Ureter (tissue), 1 donor: ENCODE data around the gene PARK7. TPM values are rescaled to one million over a fixed set of nuclear protein-coding genes. Genes with fewer than 3 reads are reported as not detected.

Experiments
- DNase-seq: peaks from one replicate; pipeline ENCODE4 v3.0.0-alpha.2; 2020; ENCODE audit warnings: low spot score
- total RNA-seq: library from RNA; stranded (reverse); gene quantifications from one replicate; pipeline ENCODE4 v1.2.4, GENCODE V29; 2023
- donor health status: DM: yes; HTN: yes; CAD: no.

Gene PARK7
- total RNA-seq, 1 donor from 2014 or later, result 271 TPM

DNA sequence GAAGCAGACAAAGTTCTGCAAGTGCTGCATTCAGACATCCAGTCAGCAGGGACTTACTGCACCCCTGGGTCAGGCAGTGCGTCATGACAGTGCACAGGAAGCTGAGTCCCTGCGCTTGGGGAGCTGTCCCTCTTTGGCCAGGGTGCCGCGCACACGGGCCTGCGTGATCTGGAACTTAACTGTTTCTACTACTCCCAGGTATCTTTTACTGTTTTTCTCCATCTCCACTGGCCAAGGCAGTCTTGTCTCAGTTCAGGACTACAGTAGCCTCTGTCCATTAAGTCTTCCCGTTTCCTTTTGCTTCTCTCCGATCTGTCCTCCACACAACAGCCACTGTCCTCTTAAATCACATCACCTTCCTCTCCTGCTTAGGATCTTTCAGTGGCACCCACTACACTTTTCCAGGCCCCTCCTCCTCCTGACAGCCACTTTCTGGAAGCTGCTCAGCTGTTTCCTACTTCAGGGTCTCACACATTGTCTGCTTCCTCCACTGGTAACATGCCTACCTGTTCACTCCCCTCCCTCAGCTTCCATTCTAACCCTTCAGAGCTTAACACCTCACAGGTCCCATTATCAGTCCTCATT, 48.7 kb downstream of the PARK7 start:
- DNase-seq, result no peak

DNA sequence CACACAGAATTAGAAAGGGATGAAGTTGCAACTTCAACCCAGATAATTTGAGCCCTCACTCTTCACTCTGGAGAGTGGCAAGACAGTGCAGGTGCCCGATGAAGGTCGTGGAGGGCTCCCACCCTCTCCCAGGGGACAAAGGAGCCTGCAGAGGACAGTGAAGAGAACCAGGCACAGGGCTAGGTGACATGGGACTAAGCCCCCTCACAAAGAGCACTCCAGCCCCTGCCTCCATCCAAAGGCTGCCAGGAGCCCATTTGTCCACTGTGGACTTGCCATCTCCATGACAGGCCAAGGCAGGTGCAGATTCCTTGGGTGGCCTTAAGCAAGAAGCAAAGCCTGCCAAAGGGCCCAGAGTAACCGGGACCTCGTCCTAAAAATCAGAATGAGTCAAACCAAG, 49.5 kb downstream of the PARK7 start:
- DNase-seq, result no peak

DNA sequence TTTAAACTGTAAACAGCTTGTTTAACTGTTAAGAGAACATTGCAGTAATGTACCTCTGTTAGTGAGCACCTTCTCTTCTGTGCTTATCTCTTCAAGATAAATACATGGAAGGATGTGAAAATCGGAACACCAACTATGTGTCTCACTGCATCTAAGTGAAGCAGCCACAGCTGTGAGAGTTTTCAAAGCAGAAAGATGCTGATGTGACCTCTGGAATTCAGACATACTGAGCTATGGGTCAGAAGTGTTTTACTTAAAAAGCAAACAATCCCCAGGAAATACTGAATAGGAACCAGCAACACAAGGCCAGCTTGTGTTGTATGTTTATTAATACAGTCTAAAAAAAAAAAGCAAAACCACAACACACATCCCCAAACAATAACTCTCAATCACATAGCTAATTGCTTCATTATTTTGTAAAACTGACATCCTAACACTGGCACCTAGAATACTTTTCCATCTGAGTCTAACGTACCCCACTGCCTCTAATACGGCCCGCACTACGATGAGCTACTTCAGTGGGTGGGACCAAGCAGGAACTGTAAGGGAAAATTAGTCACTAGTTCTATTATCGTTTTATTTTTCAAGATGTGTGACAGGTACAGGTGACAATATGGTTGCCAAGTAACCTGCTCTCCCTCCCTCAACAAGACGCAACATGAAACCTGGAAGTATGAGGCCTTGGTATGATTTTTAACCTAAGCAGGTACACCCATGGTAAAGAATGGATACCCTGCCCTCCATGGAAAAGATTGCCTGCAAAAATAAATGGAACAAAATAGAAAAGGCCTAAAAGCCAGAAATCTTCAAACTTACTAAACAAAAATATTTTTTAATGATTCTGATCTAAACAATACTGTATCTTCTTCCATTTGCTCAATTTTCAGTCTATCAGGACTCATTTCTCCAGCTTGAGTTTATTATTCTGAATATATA, 50.7 kb downstream of the PARK7 start:
- no peak for DNase-seq

DNA sequence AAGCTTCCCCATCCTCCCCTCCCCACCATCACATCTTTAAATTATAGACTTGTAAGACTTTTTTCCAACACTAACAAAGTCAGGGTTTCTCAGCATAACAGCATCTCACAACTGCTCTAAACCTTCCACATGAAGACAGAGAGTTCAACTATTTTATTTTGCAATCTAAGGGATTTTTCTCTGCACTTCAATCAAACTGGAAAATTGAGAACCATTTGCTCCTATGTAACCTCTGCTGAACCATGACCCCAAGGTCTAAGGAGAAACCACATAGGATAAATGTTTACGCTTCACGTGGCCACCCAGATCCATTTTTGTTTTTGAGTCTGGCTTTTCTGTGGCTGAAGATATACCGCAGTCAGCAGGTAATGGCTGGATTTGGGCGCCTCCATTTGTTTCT, 51.4 kb downstream of the PARK7 start:
- no peak for DNase-seq

DNA sequence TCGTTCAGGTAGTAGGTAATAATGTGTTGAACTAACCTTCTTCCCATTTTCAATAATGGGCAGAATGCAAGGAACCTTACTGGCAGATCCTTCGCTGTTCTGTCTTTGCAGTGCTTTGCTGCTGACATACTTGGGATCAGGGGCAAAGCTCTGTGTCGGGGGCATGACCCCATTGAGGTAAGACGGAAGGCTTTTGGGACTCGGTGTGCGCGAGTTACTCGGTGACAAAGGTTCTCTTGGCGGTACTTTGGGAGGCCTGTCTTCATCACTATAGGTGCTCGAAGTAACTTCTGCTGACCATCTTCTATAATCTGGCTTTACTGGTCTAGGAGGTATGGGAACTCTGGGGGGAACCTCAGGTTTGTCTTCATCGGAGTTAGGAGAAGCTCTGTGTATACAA, 51.9 kb downstream of the PARK7 start:
- DNase-seq, result no peak

DNA sequence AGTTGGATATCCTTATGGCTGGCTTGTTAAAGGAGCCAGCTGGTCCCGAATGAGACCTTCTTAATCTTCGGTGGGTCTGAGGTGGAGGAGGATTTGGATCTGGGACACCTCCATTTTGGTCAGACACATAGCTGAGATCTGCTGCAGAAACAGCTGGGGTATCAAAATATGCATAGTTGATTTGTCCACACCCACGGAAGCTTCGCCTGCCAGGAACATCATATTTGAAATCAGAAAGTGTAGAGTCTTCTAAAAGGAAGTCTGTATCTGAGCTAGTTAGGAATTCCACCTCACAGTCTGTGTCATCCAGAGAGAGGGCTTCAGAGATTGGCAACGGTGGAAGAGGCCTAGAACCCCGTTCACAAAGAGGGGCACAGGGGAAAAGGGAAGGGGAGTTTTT, 52.3 kb downstream of the PARK7 start:
- DNase-seq, result no peak

DNA sequence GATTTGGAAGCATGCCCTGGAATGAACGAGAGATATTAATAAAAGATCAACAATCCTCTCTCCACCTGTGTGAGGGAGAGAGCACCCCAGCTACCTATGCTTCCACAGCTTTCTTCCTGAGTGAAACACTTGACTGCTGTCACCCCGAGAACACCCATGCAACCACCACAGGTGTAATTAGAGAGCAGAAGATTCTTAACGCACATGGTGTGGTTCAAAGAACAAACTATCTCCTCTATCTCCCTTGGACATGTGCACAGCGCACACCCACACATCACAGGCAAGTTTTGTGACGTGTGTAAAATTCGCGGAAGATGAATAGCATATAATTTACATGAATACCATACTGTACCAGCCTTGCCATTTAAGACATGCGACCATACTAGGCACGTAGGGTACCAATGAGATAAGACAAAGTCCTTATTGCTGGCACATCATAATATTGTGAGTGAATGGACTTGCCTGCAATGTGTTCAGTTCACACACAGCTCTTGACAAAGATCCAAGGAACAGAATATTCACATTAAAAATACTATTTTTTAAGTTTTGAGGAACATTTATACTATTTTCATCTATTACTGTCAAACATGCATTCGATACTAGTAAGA, 53.0 kb downstream of the PARK7 start:
- DNase-seq, result no peak

DNA sequence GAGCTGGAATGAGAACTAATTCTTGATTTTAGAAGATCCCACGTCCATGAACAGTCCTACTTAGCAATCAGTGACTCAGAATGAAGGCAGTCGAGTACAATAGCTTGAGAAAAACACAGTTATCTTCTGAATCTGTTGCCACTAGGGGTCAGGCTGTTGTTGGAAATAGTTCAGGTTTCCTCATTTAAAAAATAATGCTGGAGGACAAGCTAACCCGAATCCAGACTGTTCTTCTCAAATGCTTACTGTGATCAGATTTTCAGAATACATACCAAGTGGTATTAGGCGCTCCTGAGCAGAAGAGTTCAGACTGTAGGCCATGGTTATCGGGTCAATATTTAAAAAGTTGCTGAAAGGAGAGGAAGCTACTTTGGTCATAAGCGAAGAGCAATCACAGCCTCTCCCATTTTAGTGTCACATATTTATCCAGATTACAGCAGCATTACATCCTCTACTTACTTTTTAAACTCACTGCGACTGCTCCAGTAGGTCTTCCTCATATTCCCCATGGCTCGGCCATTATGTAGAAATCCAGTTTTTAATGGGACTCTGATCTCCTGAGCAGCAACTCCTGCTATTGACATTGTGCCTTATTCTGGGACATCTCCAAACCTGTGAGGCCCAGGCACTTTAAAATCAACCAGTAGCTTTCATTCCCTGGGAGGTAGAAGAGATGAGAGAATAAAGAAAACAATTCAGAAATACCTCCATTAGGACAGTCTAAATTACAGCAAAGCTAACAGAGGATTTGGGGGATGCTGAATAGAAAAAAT, 53.7 kb downstream of the PARK7 start:
- peak; percentile 69 for DNase-seq

DNA sequence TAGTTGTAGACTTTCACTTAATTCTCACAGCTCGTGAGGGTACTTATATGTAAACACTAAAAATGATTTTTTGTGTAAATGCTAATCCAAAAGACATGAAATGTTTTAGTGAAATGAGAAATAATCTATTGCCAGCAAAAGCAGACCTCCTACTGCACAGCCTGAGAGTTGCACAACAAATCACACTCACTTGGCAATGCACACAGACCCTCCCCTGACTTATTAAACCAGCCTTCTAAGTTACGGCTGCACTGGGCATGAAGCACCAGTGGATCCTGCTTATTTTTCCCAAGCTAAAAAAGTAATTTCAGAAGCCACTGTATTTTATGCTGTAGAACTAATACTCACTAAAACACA, 54.3 kb downstream of the PARK7 start:
- DNase-seq, result no peak

DNA sequence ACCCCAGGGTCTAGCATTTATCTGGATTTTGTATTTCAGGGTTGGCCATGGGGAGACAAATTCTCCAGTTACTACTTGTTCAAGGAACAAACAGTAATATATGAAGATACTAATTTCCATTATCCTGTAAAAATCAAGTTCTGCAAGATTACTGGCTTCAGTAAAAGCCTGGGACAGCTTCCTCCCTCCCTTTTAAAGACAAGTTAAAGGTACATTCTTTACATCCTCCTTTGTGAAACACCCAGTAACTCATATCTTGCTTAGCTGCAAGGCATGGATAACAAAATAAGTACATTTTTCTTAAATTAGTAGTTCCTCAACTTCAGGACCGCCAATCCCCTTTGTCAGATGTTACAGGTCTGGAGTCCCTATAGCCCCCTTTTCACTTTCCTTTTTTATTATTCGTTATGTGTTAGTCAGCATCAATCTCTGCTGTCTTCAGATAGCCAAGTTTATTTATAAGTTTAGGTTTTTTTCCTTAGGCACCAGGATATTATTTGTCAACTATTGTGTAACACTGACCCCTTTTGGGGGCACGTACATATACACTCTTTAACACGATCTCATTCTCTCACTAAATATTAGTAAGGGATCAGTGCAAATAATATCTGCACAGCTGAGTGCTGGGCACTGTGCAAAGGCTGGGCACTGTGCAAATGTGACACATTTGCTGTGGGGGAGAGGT, 54.8 kb downstream of the PARK7 start:
- DNase-seq, result no peak

DNA sequence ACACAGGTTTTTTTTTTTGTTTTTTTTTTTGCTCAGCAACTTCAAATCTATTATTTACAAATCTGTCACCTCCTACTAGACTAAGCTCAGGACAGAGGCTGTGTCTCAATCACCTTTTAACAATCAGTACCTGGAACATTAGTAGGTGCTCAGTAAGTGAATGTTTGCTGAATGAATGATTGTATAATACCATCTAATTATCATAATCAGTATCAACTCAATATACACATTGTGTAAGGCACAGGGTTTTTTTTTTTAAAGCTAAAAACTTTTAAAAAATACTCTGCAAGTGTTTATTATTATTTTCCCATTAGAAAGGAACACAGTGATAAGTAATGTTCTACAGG, 55.4 kb downstream of the PARK7 start:
- DNase-seq, result no peak

DNA sequence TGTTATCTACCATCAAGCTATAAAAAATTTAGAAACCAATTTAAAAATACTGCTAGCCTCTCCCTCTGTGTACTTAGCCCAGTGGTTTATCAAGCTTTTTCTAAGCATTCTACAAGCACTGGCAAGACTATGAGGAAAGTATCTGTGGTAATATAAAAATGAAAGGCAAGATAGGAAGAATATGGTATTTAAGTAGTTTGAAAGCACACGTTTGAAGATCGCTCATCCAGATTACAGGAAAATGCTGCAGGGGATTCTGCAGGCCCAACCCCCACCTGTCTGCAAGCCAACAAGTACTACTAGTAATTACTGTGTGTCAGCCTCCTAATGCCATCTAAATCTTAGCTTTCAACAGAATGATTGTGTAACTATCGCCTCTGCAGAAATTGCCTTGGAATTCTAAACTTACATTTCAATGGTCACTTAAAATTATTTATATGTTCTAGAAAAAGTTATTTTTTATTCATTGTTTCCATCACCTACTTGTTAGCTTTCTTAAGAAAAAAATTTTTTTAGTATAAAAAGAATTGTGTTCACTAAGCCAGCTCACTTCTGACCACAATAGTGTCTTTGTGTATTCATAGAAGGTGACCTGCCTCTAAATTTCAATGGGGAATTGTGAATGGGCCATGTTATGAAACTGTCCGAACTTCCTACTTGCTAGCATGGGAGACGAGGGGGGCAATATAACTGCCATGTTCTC, 56.1 kb downstream of the PARK7 start:
- no peak for DNase-seq

DNA sequence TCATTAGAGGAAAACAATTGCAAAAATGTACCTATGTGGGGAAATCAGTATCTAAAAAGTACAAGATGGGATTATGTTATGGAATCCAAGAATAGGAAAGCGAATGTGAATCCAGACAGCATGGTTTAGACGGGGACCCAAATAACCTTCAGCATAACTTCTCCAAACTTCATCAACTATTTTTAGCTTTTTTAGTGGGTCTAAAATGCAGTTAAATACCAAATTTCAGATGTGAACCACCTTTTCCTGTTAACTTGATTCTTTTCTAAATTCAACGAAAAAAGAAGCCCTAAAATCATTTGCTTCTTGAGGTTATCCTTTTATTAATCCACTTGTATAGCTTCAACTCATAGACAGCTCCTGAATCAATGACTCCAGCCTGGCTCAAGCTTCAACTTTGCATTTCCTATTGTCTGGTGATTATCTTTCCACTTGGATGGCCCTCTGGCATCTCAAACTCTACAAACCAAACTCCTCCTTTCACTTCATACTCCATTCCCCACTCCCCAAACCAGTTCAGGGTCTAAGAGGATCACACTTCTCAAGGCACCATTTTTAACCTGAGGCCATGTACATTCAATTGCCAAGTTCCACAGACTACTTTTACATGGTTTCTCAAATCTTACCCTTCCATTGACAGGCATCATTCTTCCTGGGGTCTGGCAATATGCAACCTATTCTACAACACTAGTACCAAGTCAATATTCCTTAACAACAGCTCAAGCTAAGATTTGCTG, 57.1 kb downstream of the PARK7 start:
- no peak for DNase-seq

DNA sequence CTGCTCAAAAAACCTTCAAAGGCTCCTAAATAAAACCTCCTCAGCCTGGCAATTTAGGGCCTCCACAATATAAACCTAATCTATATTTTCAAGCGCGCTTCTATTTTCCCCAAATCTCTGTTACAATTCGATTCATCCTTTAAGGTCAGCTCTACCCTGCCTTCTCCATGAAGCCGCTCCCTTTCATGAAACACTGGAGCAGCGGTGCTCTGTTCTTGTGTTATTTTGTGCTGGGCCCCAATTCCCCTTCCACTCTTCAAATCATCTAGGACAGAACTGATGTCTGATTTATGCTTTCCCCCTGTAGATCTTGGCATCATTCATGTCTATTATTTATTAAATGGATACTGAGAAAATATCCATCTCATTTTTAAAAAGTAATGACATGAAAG, 57.7 kb downstream of the PARK7 start:
- no peak for DNase-seq

DNA sequence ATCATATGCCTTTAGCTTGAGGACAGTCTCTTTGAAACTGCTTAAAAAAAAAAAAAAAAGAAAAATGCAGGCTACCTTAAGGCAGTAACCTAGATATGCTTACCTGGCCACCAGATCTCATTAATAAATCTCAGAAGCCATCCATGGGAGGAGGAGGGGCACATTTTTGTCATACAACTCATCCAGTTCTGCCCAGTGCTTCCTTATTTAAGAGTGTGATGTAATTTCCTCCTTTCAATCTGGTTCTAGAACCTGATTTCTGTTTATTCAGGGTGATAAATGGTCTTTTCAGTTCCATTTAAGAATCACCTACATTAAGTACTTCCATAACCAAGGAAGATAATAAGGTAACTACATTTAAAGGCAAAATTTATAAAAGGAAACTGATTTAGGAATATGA, 58.5 kb downstream of the PARK7 start:
- no peak for DNase-seq

DNA sequence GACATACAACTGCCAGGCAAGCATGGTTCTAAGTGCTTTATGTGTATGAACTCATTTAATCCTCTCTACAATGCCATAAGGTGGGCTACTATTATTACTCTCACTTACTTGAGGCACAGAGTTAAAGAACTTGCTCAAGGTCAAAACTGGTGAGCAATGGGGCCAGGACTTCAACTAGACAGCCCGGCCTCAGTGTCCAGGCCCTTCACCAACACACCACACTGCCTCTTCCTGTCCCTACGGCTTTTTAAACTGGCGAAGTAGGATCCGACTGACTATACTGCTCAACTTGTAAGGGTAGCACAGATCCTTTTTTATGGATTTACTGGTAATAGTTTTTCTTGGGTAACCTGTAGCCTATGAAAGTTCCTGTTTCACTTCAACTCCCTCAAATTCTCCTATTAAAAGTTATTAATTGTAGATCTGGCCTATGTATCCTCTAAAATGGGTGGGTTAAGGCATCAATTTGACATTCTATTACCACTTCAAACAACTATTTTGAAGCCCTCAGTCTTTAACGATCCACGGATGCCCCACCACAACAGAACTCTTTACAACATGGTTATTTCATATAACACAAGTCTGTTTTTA, 60.3 kb downstream of the PARK7 start:
- DNase-seq, result no peak

DNA sequence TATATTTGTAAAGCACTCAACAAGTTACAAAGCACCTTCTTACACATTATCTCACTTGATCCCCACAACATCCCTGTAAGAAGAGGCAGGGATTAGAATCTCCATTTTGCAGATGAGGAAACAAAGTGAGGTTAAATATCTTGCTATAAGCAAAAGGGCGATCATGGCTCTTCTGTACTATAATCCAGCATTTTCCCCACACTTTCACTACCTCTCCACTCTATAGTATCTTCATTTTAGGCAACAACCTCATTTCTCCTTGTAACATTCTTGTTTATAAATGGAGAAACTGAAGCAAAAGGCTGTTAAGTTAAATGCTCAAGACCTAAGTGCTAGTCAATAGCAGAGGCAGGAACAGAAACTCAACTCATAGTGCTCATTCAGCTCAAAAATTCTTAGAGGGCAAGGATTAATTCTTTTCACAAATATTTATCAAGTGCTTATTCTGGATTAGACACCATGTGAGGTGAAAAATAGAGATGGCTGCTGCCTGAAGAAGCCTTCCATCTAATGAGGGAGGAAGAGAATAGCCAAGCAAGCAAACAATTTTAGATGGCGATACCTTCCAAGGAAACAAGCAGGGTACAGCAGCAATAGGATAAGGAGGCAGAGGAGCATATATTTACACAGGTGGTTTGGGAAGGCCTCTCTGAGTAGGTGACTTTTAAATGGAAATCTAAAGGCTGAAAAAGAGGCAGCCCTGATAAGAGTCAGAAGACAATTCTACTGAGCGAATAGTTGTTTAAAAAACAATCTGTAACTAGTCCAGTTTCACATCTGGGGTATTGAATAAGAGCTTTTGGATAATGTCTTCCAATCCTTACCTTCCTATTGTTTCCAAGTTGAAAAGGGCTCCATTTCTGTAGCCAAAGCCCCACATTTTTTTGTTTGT, 61.1 kb downstream of the PARK7 start:
- DNase-seq, result no peak

DNA sequence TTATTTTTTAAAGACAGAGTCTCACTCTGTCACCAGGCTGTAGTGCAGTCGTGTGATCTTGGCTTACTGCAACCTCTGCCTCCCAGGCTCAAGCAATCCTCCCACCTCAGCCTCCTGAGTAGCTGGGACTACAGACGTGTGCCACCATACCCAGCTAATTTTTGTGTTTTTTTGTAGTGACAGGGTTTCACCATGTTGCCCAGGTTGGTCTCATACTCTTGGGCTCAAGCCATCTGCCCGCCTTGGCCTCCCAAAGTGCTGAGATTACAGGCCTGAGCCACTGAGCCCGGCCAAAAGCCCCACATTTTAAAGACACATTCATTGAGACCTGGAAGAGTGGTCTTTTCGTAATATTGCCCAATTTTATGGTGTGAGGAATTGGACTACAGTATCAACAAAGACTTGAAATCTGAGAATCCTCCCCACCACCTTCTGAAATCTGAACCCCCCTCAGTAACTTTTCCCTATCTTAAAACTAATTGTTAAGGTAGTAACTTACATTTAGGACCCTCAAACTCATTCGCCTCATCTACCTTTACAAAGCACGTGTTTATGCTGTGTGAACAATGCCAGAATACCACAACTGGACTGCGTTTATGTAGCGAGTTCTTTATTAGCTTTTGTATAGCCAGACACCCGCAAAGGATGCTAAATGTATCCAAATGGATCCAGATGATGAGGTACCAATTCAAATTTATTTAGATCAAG, 61.9 kb downstream of the PARK7 start:
- DNase-seq, result no peak

DNA sequence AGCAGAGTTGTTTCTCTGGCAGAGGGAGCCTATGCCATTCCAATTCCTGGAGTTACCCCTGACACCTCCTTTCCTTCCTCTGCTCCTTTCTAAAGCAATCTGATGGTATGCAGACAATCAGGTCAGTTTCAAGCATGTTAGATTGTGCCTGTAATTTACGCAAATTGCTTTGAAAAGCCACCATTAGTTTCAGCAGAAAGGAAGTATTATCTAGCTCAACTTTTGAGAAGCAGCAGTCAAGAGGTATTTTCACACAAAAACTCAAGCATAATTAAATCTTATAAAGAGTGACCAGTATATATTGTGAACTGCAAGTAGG, 62.4 kb downstream of the PARK7 start:
- no peak for DNase-seq
